Measurements from ENCODE around the gene CHD5. TPM values are rescaled to one million over a fixed set of nuclear protein-coding genes. Genes with fewer than 3 reads are reported as not detected.

The CHD5 gene
- total and polyA plus RNA-seq, 2 of the 4 experiments (the other 2 are of a cell fraction) = under 0.01 to 0.09 TPM

- Histone ChIP-seq H3K4me3 (ENCODE audit: insufficient read depth, low read depth, low read length) (no peak overlapping the region), H3K4me2 (ENCODE audit: low read depth, low read length) (no peak overlapping the region), H3K4me1 (ENCODE audit: control insufficient read depth, insufficient read depth, low read length) (no peaks in the 10 kb centered on the region), H3K9me1 (ENCODE audit: insufficient read depth, low read length) (no peaks in the 10 kb centered on the region), H2AK5ac (ENCODE audit: low read depth, low read length) (no peak overlapping the region), H3K9me3 (ENCODE audit: control insufficient read depth, insufficient read depth, low read length) (no peaks in the 10 kb centered on the region), H2BK120ac (ENCODE audit: low read depth, low read length) (no peak overlapping the region), H3K36me3 (ENCODE audit: control insufficient read depth, insufficient read depth, low read length) (no peaks in the 10 kb centered on the region), H4K8ac (ENCODE audit: low read depth in 2 of 2, low read length in 2 of 2) (no peak overlapping the region), H4K91ac (ENCODE audit: insufficient read depth, low read depth, low read length) (no peak overlapping the region), H4K5ac (ENCODE audit: low read depth, low read length) (no peak overlapping the region), H2BK15ac (ENCODE audit: low read depth, low read length) (no peak overlapping the region), H3K27me3 (ENCODE audit: control insufficient read depth, insufficient read depth, low read length) (peaks cover 21% of the 10 kb centered on the region; the same call in 1 of the 2 replicates), H3K79me1 (ENCODE audit: low read depth in 1 of 2, low read length in 2 of 2) (no peaks in the 10 kb centered on the region), H3K18ac (ENCODE audit: low read depth, low read length) (no peak overlapping the region), H3K27ac (ENCODE audit: insufficient read depth, low read length) (no peak overlapping the region), H3K56ac (ENCODE audit: extremely low read depth, insufficient read depth, low read length) (no peak overlapping the region), H3K14ac (replicated peaks; ENCODE audit: low read depth, low read length) (no peak overlapping the region), H2BK20ac (ENCODE audit: low read depth, low read length) (no peak overlapping the region), H2BK5ac (ENCODE audit: low read depth, low read length, poor library complexity, severe bottlenecking) (no peak overlapping the region), H3K9ac (ENCODE audit: low read depth, low read length) (no peak overlapping the region), H3K4ac (ENCODE audit: low read depth, low read length) (no peak overlapping the region), H2AK9ac (replicated peaks; ENCODE audit: low read depth, low read length, poor library complexity) (no peak overlapping the region), H2AFZ (replicated peaks; ENCODE audit: low read length, poor library complexity) (no peak overlapping the region), H4K20me1 (ENCODE audit: insufficient read depth, low read length) (no peaks in the 10 kb centered on the region), H3K23ac (ENCODE audit: low read depth, low read length) (no peak overlapping the region)
- dilution Hi-C loops (cut with HindIII; ENCODE audit: low sequenced_read_pairs, unreplicated experiment) (no loop called here), in situ Hi-C loops (cut with MboI; ENCODE audit: low sequenced_read_pairs) (no loop called here), intact Hi-C loops (cut with micrococcal nuclease) (loop anchor here (2.0 kb wide), 2 partner anchors 62 to 136 kb away; partner anchors contain the start of gene HES3)
- POLR2A ChIA-PET (ENCODE audit: unreplicated experiment) = no interaction called here
- CTCF ChIA-PET = no interaction called here
- BruUV-seq (replicated peaks) = no TSS peak
- 75 to 100% methylated on average over 1 of the region's 2 CpGs for WGBS, 2 experiments (ENCODE audit: extremely low coverage in 2 of 2, insufficient read length in 1 of 2)
- TF ChIP-seq USF2 (IDR thresholded peaks at IDR 0.05; ENCODE audit: low read depth, low read length) (no peak), POLR2A (IDR thresholded peaks at IDR 0.05; ENCODE audit: low read depth, low read length) (no peak), MAFK (IDR thresholded peaks at IDR 0.05; ENCODE audit: low read depth, low read length) (no peak), NFE2L2 (IDR thresholded peaks at IDR 0.05; ENCODE audit: low read depth, low read length) (no peak), ELK1 (IDR thresholded peaks at IDR 0.05; ENCODE audit: borderline replicate concordance, low read depth, low read length) (no peak), MAZ (IDR thresholded peaks at IDR 0.05; ENCODE audit: borderline replicate concordance, low read depth, low read length) (no peak), RCOR1 (IDR thresholded peaks at IDR 0.05; ENCODE audit: insufficient replicate concordance, low read length) (no peak), MXI1 (IDR thresholded peaks at IDR 0.05; ENCODE audit: borderline replicate concordance, low read depth, low read length) (no peak), CHD1 (IDR thresholded peaks at IDR 0.05; ENCODE audit: low read depth, low read length) (no peak), BHLHE40 (IDR thresholded peaks at IDR 0.05; ENCODE audit: low read depth, low read length) (no peak), CEBPB (IDR thresholded peaks at IDR 0.05; ENCODE audit: low read depth, low read length) (no peak), SMC3 (IDR thresholded peaks at IDR 0.05; ENCODE audit: low read depth, low read length) (no peak), CTCF (conservative IDR thresholded peaks at IDR 0.05; ENCODE audit: low read depth, low read length) (no peak), RFX5 (IDR thresholded peaks at IDR 0.05; ENCODE audit: low read depth, low read length) (no peak), FOS (IDR thresholded peaks at IDR 0.05; ENCODE audit: low read depth, low read length) (no peak), RAD21 (IDR thresholded peaks at IDR 0.05; ENCODE audit: low read length) (no peak)
- ATAC-seq (ENCODE audit: low read depth) (no peak), DNase-seq (no peak)
Observed at GRCh38 chr1:6108476-6108875, 71.6 kb downstream of the CHD5 start.

Data from IMR-90 (cell line).